ENCODE data around the gene SLC6A19.

DNA sequence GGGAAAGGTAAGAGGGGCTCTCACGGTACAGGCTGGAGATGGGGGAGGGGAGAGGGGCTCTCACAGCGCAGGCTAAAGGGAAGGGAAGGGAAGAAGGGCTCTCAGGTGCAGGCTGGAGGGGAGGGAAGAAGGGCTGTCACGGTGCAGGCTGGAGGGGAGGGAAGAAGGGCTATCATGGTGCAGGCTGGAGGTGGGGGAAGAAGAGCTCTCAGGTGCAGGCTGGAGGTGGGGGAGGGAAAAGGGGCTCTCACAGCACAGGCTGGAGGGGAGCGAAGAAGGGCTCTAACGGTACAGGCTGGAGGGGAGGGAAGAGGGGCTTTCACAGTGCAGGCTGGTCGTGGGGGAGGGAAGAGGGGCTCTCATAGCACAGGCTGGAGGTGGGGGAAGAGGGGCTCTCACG is 28.4 kb downstream of the SLC6A19 start:
- TF ChIP-seq CTCF (IDR thresholded peaks at IDR 0.05) (no peak), POLR2AphosphoS5 (IDR thresholded peaks at IDR 0.05) (no peak), POLR2A (IDR thresholded peaks at IDR 0.05) (no peak), EP300 (IDR thresholded peaks at IDR 0.05) (no peak)

All from stomach (tissue), 4 donors.